Astrocyte (in vitro differentiated cells and primary cell): ENCODE data around the gene TNXB. TPM values are rescaled to one million over a fixed set of nuclear protein-coding genes. Genes with fewer than 3 reads are reported as not detected.
A peak's percentile ranks its signal among the peaks of the same experiment; 100 is the strongest.

Experiments
- DNase-seq: peaks from one replicate; pipeline ENCODE4 v3.0.0-alpha.2; 2010; ENCODE audit warnings: low read depth
- FAIRE-seq: peaks from 2 replicates; lab custom pipeline; 2011; peaks lifted over from hg19 to GRCh38; lab: Jason Lieb, UNC
- H2AFZ ChIP-seq: 2 replicates; pipeline ENCODE4 v1.6.0; 2012; ENCODE audit warnings: low read depth, low read length, inconsistent platforms
- H3K27ac ChIP-seq: 2 replicates; pipeline ENCODE4 v1.5.1; 2011; ENCODE audit warnings: low read depth, low read length, inconsistent platforms
- H3K27me3 ChIP-seq: 2 replicates; pipeline ENCODE4 v1.6.0; 2011; ENCODE audit warnings: low read length, inconsistent platforms; ENCODE audit not compliant: insufficient read depth
- H3K36me3 ChIP-seq: 2 replicates; pipeline ENCODE4 v1.5.1; 2011; ENCODE audit warnings: low read length, inconsistent platforms; ENCODE audit not compliant: insufficient read depth
- H3K4me1 ChIP-seq: 2 replicates; pipeline ENCODE4 v1.5.1; 2011; ENCODE audit warnings: low read length, inconsistent platforms; ENCODE audit not compliant: insufficient read depth
- H3K4me2 ChIP-seq: 2 replicates; pipeline ENCODE4 v1.6.0; 2012; ENCODE audit warnings: low read length, inconsistent platforms
- H3K4me3 ChIP-seq: 2 replicates; pipeline ENCODE4 v1.5.1; 2011; ENCODE audit warnings: low read depth, mild to moderate bottlenecking, low read length, inconsistent platforms; ENCODE audit not compliant: insufficient read depth
- H3K79me2 ChIP-seq: 2 replicates; pipeline ENCODE4 v1.6.0; 2012; ENCODE audit warnings: mild to moderate bottlenecking, low read length, inconsistent platforms; ENCODE audit not compliant: insufficient read depth
- H3K9ac ChIP-seq: 2 replicates; pipeline ENCODE4 v1.6.0; 2012; ENCODE audit warnings: mild to moderate bottlenecking, low read length, inconsistent platforms
- H3K9me3 ChIP-seq: 2 replicates; pipeline ENCODE4 v1.5.1; 2012; ENCODE audit warnings: low read depth, mild to moderate bottlenecking, low read length, inconsistent platforms; ENCODE audit not compliant: insufficient read depth
- H4K20me1 ChIP-seq: 2 replicates; pipeline ENCODE4 v1.6.0; 2012; ENCODE audit warnings: low read length, inconsistent platforms; ENCODE audit not compliant: insufficient read depth
- H3K27ac Mint-ChIP-seq: one replicate; pipeline ENCODE4 v1.8.0; 2021; ENCODE audit warnings: mild to moderate bottlenecking, mixed read lengths; ENCODE audit not compliant: unreplicated experiment
- H3K27me3 Mint-ChIP-seq: one replicate; pipeline ENCODE4 v1.8.0; 2021; ENCODE audit warnings: low read depth, mixed read lengths; ENCODE audit not compliant: unreplicated experiment
- H3K36me3 Mint-ChIP-seq: one replicate; pipeline ENCODE4 v1.8.0; 2021; ENCODE audit warnings: low read depth, mixed read lengths; ENCODE audit not compliant: unreplicated experiment
- H3K4me1 Mint-ChIP-seq: one replicate; pipeline ENCODE4 v1.8.0; 2021; ENCODE audit warnings: low read depth, mixed read lengths; ENCODE audit not compliant: unreplicated experiment
- H3K4me3 Mint-ChIP-seq: one replicate; pipeline ENCODE4 v1.8.0; 2021; ENCODE audit warnings: mild to moderate bottlenecking, moderate library complexity, mixed read lengths; ENCODE audit not compliant: unreplicated experiment
- H3K9me3 Mint-ChIP-seq: one replicate; pipeline ENCODE4 v1.8.0; 2021; ENCODE audit warnings: mild to moderate bottlenecking, mixed read lengths; ENCODE audit not compliant: unreplicated experiment
- EZH2 ChIP-seq: IDR thresholded peaks from 2 replicates; pipeline ENCODE4 v1.6.1; 2012; ENCODE audit warnings: mild to moderate bottlenecking, low read length, inconsistent platforms; ENCODE audit not compliant: insufficient read depth
- total RNA-seq: library from RNA; stranded (reverse); gene quantifications from 2 replicates; pipeline ENCODE4 v1.2.1, GENCODE V29; 2021
- TF ChIP-seq, protein P1 (sequence below): IDR thresholded peaks from 2 replicates; pipeline ENCODE4 v1.5.1; 2011; ENCODE audit warnings: low read depth, mild to moderate bottlenecking, inconsistent platforms, low read length, moderate library complexity; ENCODE audit not compliant: insufficient read depth

Gene TNXB
- total RNA-seq, 1 donor from 2014 or later: 2.3 TPM

DNA sequence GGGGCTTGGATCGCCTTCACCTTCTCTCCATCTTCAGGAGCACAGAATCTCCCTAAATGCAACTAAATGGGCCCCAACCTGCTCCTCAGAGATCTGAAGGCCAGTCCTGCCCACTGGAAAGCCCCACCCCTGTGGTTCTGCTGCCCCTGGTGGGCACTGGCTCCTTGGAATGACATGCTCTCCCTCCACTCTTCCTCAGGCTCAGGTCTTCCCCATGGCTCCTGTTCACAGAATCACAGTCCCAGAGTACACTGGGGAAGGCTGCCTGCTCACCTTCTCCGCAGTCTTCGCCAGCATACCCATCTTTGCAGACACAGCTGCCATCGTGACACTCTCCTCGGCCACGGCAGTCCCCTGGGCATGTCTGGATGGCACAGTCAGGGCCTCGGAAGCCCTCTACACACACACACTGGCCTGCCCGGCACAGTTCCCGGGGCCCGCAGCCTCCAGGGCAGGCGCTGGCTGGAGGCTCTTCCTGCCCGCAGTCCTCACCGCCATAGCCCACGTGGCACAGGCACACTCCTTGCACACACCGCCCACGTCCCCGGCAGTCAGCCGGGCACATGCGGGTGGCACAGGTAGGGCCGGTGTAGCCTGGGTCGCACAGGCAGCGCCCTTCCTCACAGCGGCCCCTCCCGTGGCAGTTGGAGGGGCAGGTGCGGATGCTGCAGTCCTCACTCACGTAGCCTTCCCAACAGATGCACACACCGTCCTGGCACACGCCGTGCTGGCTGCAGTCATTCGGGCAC, 13.6 kb downstream of the TNXB start:
- peaks cover 3% of the 10 kb centered on the region for H3K9me3 ChIP-seq
- peak overlapping the region; percentile 34 for H2AFZ ChIP-seq
- H3K27ac Mint-ChIP-seq: no peak overlapping the region
- H3K4me1 Mint-ChIP-seq: no peaks in the 10 kb centered on the region
- H3K36me3 Mint-ChIP-seq: peaks cover 7% of the 10 kb centered on the region
- H3K4me1 ChIP-seq: peaks cover 9% of the 10 kb centered on the region
- no peaks in the 10 kb centered on the region for H3K36me3 ChIP-seq
- no peaks in the 10 kb centered on the region for H3K9me3 Mint-ChIP-seq
- peaks cover 77% of the 10 kb centered on the region for H3K27me3 ChIP-seq
- FAIRE-seq (no peak), DNase-seq (no peak)
- H3K4me3 Mint-ChIP-seq: no peak overlapping the region
- no peaks in the 10 kb centered on the region for H3K79me2 ChIP-seq
- H3K9ac ChIP-seq: no peak overlapping the region
- H3K4me2 ChIP-seq: no peak overlapping the region
- H3K4me3 ChIP-seq: no peak overlapping the region
- TF ChIP-seq EZH2: no peak
- TF ChIP-seq, protein P1, sequence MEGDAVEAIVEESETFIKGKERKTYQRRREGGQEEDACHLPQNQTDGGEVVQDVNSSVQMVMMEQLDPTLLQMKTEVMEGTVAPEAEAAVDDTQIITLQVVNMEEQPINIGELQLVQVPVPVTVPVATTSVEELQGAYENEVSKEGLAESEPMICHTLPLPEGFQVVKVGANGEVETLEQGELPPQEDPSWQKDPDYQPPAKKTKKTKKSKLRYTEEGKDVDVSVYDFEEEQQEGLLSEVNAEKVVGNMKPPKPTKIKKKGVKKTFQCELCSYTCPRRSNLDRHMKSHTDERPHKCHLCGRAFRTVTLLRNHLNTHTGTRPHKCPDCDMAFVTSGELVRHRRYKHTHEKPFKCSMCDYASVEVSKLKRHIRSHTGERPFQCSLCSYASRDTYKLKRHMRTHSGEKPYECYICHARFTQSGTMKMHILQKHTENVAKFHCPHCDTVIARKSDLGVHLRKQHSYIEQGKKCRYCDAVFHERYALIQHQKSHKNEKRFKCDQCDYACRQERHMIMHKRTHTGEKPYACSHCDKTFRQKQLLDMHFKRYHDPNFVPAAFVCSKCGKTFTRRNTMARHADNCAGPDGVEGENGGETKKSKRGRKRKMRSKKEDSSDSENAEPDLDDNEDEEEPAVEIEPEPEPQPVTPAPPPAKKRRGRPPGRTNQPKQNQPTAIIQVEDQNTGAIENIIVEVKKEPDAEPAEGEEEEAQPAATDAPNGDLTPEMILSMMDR: no peak
- H3K27me3 Mint-ChIP-seq: peaks cover 81% of the 10 kb centered on the region
- peaks cover 13% of the 10 kb centered on the region for H4K20me1 ChIP-seq
- H3K27ac ChIP-seq: no peak overlapping the region

DNA sequence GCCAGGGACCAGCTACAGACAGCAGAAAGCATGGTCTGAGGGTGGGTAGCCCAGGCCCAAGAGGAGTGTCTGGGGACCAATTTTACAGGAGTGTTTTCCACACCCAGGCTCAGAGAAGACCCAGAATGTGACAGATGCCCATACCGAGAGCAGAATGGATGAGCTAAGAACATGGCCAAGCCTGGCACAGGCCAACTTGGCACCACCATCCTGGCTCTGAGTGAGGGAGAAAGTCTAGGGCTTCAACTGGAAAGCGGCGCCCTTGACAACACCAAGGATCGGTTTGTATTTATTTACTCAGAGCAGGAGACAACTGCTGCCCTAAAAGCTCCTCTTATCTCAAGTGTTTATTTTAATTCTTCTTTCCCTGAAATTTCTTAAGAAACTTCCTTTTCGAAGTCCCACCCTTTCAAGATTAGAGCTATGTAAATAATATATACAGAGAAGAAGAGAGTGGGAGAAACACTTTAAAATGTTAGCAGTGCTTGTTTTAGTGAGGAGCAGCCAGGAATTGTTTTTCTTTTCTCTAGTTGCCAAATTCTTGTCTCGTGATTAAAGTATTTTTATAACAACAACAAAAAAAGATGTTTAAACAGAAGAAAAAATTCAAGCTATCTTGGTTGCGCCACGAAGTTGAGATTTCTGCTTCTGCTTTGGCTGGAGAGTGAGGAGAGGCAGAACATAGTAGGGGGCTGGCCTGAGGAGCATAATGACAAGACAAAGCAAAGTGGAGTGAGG, 16.2 kb downstream of the TNXB start:
- H3K27ac Mint-ChIP-seq: no peak overlapping the region
- H4K20me1 ChIP-seq: peaks cover 16% of the 10 kb centered on the region
- H3K4me3 Mint-ChIP-seq: no peak overlapping the region
- no peaks in the 10 kb centered on the region for H3K4me1 Mint-ChIP-seq
- H3K36me3 ChIP-seq: no peaks in the 10 kb centered on the region
- FAIRE-seq (no peak), DNase-seq (no peak)
- no peaks in the 10 kb centered on the region for H3K79me2 ChIP-seq
- H3K27me3 Mint-ChIP-seq: peaks cover 85% of the 10 kb centered on the region
- peaks cover 3% of the 10 kb centered on the region for H3K9me3 ChIP-seq
- no peak overlapping the region for H2AFZ ChIP-seq
- no peak overlapping the region for H3K4me3 ChIP-seq
- H3K4me2 ChIP-seq: no peak overlapping the region
- H3K27me3 ChIP-seq: peaks cover 92% of the 10 kb centered on the region
- no peaks in the 10 kb centered on the region for H3K9me3 Mint-ChIP-seq
- H3K27ac ChIP-seq: no peak overlapping the region
- no peak for TF ChIP-seq EZH2
- TF ChIP-seq, protein P1: no peak
- peaks cover 7% of the 10 kb centered on the region for H3K36me3 Mint-ChIP-seq
- H3K9ac ChIP-seq: no peak overlapping the region
- H3K4me1 ChIP-seq: peaks cover 9% of the 10 kb centered on the region
